HG03558 (cell line): Measurements from ENCODE around the gene AIMP1.
"Not testable (repeated sequence)": the region's sequence is repeated elsewhere in the genome, so short reads cannot be mapped to it uniquely, and the experiment has no call there.

ENCODE experiments used
- ATAC-seq: cut with Tn5 transposase; IDR thresholded peaks from one replicate; pipeline ENCODE4 v1.9.1; 2021; ENCODE audit warnings: moderate number of reproducible peaks; ENCODE audit not compliant: unreplicated experiment; ENCODE audit errors: extremely low read depth

Gene AIMP1

DNA sequence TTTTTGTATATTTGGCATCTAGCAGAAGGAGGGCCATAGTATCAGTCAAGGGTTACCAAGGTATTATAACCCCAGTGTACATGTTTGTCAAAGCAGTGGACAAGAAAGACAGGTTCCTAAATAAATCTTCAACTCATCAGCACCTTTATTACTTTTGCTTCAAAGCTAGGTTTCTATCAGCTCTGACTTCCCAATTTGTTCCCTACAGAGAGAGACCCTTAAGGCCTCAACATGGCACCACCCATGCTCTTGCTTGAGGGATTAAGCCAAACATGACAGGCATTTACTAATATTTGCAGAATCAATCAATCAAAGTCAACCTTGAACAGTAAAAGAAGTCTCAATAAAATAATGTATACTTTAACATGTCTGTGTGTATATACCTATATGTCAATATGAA, 9.8 kb upstream of the AIMP1 start:
- no peak for ATAC-seq

GRCh38 chr4:106312377-106312776, 4.0 kb upstream of the AIMP1 start:
- ATAC-seq: no peak

DNA sequence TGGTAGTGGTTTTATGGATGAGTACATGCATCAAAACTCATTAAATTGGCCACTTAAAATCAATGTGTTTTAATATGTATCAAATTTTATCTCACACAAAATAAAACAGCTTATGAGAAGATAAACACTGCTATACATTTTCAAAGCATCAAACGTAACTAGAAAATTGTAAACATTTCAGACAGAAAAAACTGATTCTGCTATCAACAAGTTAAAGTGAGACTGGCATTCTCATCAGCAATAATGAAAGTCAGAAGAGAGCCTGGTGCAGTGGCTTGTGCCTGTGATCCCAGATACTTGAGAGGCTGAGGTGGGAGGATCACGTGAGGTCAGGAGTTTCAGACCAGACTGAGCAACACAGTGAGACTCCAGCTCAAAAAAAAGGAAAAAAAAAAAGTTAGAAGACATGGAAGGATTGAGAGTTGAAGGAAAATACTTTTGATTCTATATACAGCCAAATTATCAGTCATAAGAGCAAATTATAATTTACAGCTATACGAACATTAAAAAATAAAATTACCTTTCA, 3.3 kb upstream of the AIMP1 start:
- ATAC-seq: no peak

GRCh38 chr4:106314960-106315359, 1.4 kb upstream of the AIMP1 start:
- ATAC-seq: no peak

DNA sequence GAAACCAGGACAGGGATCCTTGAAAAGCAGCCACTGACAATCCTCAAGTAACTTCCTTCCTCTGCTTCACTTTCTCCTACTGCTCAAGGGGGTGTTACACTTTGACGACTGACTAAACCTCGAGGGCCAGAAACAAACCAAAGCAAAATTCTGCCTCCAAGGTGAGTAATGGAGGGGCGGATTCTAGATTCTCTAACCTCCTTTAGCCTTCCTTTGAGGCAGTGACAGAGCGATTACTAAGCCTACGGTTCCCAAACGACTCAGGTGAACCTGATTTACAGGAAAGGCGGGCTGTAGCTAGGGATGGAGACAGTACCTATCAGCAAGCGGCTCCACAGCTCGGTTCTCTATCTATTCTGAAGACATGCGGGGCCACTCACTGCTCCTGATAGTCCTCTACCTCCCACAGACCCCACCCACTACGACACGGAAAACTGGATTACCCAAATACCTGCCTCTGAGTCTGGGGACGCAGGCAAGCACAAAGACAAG, 828 bp upstream of the AIMP1 start:
- ATAC-seq: peak; percentile 9

DNA sequence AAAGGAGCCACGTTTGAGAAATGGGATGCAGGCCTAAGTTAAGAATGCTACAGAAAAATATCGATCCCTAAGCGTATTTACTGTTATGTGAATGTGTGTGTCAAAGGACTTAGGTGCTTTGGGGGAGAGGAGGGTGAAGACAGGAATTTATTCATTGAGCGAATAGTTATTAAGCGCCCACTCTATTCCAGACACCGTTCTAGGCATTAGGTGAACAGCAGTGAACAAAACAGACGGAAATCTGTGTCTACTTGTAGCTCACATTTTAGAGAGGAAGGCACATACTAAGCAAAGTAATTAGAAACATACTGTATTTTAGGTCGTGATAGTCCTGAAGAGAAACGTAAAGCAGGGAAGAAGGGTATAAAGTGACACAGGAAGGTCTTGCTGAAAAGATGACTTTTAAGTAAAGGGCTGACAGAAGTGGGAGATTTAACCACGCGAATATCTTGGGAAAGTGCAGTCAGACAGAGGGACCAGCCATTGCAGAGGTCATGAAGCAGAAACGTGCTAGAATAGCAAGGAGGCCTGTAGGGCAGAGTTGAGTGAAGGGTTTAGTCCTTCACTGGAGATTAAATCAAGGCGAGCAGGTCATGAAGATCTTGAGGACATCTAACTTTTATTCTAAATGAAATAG, 541 bp downstream of the AIMP1 start:
- no peak for ATAC-seq

DNA sequence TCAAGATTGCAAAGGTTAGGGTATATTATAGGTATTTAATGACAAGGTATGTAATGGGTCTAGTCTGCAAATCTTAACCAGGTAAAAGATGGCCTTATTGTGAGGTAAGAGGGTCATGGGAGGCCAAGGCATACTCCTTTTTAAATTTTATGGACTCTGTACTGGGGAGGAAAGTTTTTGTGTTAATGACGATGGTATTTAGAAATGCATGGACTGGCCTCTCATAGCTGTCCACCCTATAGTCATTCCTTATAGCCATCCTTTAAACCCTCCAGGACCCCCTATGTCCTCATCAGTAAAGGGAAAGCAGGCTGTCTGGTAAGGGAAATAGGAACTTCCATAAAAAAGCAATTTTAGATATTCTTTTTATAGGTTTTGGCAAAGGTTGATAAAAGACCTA, 1.5 kb downstream of the AIMP1 start:
- no peak for ATAC-seq

DNA sequence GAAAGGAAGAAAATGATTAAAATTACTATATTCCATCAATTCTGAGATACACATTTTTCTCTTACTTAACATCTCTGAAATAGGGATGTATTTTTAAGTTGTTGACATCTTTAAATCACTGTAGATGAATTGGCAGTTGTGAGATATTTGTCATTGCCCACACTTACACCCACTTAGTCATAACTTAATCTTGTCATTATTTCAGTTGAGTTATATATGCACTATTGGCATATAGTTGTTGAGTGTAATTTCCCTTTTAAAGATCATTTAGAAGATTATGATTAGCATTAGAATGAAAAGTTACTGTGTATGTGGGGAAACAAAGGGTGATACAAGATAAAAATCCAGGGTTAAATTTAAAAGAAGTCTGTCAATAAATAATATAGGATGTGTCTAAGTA, 2.2 kb downstream of the AIMP1 start:
- ATAC-seq: no peak

GRCh38 chr4:106320235-106320634, 3.9 kb downstream of the AIMP1 start:
- ATAC-seq: no peak

DNA sequence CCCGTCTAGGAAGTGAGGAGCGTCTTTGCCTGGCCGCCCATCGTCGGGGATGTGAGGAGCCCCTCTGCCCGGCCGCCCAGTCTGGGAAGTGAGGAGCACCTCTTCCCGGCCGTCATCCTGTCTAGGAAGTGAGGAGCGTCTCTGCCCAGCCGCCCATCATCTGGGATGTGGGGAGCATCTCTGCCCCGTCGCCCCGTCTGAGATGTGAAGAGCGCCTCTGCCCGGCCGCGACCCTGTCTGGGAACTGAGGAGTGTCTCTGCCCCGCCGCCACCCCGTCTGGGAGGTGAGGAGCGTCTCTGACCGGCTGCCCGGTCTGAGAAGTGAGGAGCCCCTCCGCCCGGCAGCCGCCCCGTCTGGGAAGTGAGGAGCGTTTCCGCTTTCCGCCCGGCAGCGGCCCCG, 4.8 kb downstream of the AIMP1 start:
- not testable (repeated sequence) for ATAC-seq

DNA sequence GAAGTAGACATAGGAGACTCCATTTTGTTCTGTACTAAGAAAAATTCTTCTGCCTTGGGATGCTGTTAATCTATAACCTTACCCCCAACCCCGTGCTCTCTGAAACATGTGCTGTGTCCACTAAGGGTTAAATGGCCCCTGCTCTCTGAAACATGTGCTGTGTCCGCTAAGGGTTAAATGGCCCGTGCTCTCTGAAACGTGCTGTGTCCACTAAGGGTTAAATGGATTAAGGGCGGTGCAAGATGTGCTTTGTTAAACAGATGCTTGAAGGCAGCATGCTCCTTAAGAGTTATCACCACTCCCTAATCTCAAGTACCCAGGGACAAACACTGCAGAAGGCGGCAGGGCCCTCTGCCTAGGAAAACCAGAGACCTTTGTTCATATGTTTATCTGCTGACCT, 5.5 kb downstream of the AIMP1 start:
- not testable (repeated sequence) for ATAC-seq

DNA sequence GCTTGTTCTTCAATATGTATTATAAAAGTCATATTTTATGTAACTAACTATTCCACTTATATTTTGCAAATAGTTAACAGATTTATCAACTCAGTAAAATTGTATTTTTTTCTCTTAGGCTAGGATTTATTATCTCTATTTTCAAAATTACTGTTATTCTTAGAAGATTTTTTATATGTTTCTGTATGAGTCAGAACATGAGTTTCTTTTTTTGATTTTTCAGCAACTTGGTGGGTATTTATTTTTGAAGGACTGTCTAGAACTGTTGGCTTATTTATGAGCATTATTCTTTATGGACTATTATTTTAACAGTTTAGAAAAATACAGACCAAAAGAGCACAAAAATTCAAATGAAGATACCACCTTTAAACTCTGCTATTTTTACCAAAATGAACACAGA, 6.8 kb downstream of the AIMP1 start:
- ATAC-seq: no peak

DNA sequence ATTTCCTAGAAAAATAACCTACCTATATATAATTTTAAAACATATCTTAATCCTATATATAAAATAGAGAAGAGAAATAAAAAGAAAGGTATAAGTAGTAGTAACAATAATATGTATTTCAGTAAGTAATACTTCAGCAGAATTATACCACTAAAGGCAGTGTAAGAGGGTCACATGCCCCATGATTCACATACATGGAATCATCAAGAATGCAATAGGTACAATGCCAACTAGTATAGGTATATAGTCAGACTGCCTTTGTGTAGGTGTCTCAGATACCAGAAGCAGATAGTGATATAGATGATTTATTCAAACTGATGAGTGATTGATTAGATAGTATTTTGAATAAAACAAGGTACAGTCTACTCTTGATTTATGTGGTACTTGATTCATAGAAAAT, 9.4 kb downstream of the AIMP1 start:
- ATAC-seq: no peak

DNA sequence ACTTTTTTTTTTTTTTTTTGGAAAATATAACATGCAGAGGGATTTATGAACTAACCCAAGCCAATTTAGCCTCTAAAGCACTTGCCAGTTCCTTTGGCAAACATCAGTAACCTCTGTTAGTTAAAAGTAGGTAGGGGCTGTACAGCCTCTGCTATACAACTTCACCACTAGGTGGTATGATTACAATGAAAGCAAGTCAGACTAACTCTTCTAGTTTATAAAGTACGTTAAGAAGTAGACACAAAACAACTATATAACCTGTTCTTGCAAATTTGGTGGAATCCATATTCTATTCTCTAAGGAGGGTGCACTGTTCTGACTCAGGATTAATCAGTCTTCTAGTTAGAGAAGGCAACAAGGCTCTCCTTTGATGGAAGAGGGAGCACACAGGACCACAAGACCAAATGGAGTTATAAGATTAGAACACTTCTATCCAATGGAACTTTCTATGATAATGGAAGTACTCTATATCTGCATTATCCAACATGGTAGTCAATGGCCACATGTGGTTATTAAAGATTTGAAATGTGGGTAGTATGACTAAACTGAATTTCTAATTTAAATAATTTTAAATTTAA, 12.8 kb downstream of the AIMP1 start:
- peak; percentile 82 for ATAC-seq

- no peak for ATAC-seq
Measured at GRCh38 chr4:106333186-106333585, 16.8 kb downstream of the AIMP1 start.

DNA sequence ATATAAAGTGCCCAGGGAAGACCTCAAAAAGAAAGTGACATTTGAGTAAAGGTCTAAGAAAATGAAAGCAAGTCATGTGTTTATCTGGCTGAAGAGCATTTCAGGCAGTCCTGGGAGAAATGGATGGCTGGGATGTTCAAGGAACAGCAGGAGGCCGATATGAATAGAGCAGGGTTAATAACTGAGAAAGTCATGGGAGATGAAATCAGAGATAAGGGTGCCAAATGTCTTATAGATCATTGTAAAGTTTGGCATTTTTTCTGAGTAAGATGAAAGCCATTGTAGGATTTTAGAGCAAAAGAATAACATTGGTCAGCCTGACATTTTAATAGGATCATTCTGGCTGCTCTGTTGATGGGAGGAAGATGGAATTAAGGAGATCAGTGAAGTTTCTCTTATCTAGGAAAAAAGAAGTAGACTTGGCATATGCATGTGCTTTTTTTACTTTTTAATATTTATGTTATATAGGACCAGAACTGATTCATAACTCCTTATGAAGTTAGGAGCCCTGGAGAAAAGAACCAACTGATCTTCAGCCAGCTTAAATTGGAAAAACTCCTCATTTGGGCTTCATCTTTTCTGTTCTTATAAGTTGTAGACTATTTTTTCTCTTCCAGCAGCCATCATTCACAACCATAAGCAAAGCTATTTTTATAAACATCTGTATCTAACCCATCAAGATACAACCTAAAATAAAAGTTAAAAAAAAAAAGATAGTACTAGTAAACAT, 18.6 kb downstream of the AIMP1 start:
- no peak for ATAC-seq

GRCh38 chr4:106336618-106337017, 20.3 kb downstream of the AIMP1 start:
- no peak for ATAC-seq

GRCh38 chr4:106337916-106338315, 21.6 kb downstream of the AIMP1 start:
- ATAC-seq: no peak

GRCh38 chr4:106338671-106339070, 22.3 kb downstream of the AIMP1 start:
- ATAC-seq: no peak

DNA sequence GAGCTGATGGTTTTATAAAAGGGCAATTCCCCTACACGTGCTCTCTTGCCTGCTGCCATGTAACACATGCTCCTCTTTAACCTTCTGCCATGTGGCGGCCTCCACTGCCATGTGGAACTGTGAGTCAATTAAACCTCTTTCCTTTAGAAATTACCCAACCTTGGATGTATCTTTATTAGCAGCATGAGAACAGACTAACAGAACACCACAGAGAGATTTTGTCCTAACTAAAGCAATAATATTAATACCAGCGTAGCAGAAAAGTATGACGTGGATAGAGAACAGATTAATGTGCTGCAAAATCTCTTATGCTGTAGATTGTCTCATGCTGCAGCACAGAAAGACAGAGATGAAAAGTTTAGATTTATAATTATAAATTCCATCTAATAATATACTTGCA, 23.1 kb downstream of the AIMP1 start:
- no peak for ATAC-seq

- no peak for ATAC-seq
Measured at GRCh38 chr4:106340774-106341173, 24.4 kb downstream of the AIMP1 start.
